Omental fat pad (tissue), 4 donors: ENCODE measurements around the gene ZNF687. TPM values are rescaled to one million over a fixed set of nuclear protein-coding genes. Genes with fewer than 3 reads are reported as not detected.

Experiments
- ATAC-seq: fragments of 150-250 bp; one replicate; pipeline ENCODE4 v1.9.1; 2016; ENCODE audit warnings: mild to moderate bottlenecking, moderate library complexity; ENCODE audit not compliant: low FRiP score
- DNase-seq: peaks from one replicate; pipeline ENCODE4 v3.0.0-alpha.2; 2019; ENCODE audit warnings: low spot score
- CTCF ChIP-seq, 3 donors: fragments of 450-650 bp; IDR thresholded peaks; one replicate each; pipeline ENCODE4 v1.5.1; 2016 to 2017; ENCODE audit warnings: antibody characterized with exemption in 3 of 3, mild to moderate bottlenecking in 3 of 3, moderate library complexity in 2 of 3
- total RNA-seq, 4 donors: library from RNA; depleted of rRNA; stranded (reverse); fragments of >200 nt; gene quantifications; one replicate each; pipeline ENCODE4 v1.1.0, GENCODE V29; 2016

The ZNF687 gene
- total RNA-seq, 4 donors from 2014 or later = 10.1 to 15.3 (median 14.2) TPM

DNA sequence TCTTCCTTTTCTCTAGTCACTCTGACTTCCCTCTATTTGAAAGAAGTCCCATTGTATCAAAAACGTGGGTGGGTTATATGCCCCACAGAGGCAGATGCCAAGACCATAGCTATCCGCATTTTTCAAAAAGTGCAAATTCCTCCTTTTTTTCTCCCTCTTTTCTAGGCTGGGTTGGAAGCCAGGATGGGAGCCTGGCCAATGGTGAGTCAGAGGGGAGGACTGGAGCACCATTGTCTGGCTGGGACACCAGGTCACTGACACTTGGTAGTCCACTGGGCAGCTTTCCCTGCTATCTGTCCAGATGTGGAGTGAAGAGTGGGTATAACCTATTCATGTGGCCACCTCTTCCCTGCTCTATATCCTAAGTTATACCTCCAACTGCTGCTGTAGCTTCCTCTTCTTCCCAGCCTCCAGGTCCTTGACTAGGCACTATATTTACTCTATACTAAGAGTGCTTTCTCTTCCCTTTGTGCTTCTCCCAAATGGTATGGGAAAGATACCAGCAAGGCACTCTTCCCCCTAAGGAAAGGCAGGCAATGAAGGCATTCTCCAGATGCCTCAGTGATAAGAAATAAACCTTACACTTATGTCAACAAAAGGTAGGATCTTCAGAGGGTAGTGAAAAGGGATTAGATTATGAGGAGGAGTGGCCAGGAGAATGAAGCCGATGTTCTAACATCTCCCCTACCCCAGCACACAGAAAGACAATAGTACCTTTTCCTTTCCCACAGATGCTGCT lies 32.2 kb downstream of the ZNF687 start:
- ATAC-seq = peak; percentile 31
- no peak for TF ChIP-seq CTCF (IDR thresholded peaks at IDR 0.05)
- peak; percentile 55 for DNase-seq

GRCh38 chr1:151315565-151316235 lies 33.6 kb downstream of the ZNF687 start:
- TF ChIP-seq CTCF (IDR thresholded peaks at IDR 0.05) = no peak
- ATAC-seq = no peak

DNA sequence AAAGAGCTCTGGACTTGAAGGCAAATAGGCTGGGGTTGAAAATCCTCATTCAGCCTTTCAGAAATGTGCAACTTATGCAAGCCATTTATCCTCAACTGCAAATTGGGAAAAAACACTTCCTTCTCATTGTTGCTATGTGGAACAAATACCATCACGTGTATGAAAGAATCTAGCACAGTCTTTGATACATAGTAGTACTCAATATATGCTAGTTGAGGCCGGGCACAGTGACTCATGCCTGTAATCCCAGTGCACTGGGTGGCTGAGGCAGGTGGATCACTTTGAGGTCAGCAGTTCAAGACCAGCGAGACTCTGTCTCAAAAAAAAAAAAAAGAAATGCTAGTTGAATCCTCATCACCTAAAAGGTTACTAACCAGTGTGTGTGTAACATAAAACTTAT lies 36.9 kb downstream of the ZNF687 start:
- no peak for DNase-seq
- TF ChIP-seq CTCF (IDR thresholded peaks at IDR 0.05) = no peak
- ATAC-seq = no peak

More at GRCh38 chr1:151315565-151316235, 33.6 kb downstream of the ZNF687 start:
- no peak for DNase-seq

- no peak for ATAC-seq
- TF ChIP-seq CTCF (IDR thresholded peaks at IDR 0.05) = no peak
- DNase-seq = no peak
Measured at GRCh38 chr1:151324390-151324930, 42.4 kb downstream of the ZNF687 start.

- DNase-seq (no peak), ATAC-seq (no peak)
- no peak for TF ChIP-seq CTCF (IDR thresholded peaks at IDR 0.05)
Measured at GRCh38 chr1:151325231-151325630, 43.1 kb downstream of the ZNF687 start.

DNA sequence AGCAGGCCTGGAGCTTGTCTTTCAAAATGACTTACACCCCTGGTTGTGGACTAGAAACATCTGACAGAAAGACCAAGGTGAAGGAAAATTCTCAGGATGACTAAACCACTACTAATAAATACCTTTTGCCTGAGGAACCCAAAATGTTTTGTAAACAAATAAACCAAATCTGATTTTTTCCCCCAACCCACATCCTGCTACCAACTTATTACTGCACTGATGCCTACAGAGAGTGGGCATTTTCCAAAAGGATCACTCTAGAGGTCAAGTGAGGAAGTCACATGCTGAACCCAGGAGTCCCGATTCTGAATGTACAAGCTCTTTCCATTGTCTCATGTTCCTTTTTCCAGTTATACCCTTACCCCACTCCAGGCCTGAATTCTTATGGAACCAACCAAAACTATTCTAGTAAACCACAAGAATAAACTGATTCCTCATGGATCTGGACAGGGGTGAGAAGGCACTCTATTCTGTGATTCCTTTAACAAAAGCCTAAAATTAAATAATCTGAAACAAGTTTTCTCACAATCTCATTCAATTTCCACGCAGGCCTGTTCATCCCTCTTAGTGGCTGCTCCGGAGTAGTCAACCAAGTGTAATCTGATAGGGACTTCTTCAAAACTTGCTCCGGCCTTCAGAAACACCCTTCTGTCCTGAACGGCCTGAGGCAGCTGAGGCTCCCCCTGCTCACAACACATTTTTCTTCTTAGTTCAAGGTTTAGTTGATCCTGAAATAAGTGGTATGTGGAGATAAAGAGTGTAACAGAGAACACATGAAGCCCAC lies 43.7 kb downstream of the ZNF687 start:
- ATAC-seq = no peak

More for the DNA sequence above, 43.7 kb downstream of the ZNF687 start:
- DNase-seq = no peak
- TF ChIP-seq CTCF (IDR thresholded peaks at IDR 0.05) = no peak
